Hematopoietic multipotent progenitor cell treated with erythropoietin and hydrocortisone succinate and interleukin-3 and kit ligand, for 17 days (in vitro differentiated cells): ENCODE data around the gene CLDN19.

Experiments
- DNase-seq: peaks from one replicate; pipeline ENCODE4 v3.0.0-alpha.2; 2015; ENCODE audit warnings: low spot score

Gene CLDN19

GRCh38 chr1:42700006-42700405, 40.0 kb downstream of the CLDN19 start:
- DNase-seq, result no peak

DNA sequence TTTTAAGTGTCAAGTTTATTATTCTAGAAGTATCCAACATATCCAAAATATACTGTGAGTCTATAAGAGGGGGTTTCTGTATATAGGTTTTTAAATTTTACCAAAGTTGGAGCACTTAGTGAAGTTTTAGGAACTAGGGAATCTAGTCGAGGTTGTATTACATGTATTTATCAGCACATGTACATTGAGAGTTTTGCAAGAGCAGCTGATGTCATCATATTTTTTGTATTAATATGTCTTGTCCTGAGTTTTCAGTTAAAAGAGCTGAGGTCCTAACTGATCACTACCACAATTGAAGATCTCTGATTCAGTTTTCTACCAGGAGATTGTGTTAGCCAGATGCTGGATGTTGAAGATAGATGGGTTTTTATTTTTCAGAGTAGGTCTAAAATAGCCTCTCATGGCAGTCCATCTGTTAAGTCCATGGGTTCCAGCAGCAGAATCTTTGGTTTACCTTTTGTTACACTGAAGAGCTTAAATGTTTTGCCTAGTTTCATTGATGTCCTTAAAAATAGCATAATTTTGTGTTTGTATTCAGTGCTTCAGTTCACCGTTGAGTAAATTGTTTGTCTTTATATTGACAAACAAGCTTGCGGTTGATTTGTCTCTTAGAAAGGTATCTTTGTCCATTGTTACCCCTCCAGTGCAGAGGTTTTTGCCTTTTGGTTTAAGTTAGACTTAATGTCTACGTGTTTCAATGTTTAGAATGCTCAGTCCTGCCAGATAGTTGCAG, 41.8 kb downstream of the CLDN19 start:
- no peak for DNase-seq

DNA sequence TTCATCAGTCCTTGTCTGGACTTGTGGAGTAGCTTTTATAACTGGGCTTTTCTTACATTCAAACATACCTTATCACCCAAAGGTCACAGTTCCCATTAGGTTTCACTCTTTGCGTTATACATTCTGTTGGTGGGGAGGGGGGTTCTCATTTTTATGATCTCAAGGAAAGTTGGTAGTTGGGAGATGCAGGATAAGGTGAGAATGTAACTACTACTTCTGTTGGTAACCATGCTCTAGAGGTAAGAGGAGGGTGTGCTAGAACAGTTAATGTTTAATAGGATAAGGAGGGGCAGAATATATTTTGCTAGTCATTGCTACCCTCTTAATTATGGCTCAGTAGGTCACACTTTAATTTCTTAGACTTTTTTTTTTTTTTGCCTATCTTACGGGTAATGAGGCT, 47.1 kb downstream of the CLDN19 start:
- no peak for DNase-seq

GRCh38 chr1:42692461-42692860, 47.6 kb downstream of the CLDN19 start:
- no peak for DNase-seq

GRCh38 chr1:42691157-42691498, 48.9 kb downstream of the CLDN19 start:
- no peak for DNase-seq

DNA sequence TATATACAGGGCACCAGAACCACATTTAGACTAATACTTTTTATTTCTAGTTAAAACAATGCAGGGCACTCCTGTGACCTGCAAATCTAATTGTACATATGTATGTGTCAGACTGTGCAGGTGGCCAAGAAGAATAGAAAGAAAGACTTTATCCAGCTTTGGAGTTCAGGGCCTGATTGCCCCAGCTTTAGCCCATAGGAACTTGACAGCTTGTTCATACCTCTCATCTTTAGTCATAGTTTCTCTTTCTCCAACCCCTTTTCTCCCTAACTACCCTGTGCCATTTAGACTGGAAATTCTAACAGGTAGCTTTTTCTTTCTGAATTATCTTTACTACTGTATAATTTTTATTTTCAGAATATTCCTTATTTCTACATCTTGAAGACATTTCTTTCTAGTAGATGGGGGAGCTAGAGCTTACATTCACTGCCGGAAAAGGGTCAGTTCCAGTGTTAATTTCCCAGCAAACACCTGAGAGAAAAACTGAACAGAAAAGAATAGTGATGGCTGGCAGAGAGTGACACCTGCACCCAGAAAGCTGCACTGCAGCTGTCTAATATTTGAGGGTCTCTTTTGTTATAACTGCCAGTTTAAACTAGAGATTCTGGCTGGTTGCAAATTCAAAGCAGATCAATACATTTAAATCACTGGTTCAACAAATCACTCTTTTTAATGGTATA, 49.4 kb downstream of the CLDN19 start:
- no peak for DNase-seq

DNA sequence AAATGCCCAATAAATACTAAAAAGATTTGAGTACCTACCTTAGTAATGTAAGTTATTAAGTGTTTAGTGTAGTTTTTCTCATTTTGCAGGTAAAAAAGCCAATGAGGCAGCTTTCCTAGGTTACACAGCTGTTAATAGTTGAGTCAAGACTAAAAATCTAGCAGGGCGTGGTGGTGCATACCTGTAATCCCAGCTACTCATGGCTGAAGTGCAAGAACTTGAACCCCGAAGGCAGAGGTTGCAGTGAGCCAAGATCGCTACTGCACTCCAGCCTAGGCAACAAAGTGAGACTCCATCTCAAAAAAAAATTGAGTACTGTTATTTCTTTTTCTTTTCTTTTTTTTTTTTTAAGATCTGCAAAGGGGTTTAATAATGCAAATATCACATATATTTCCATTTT, 50.1 kb downstream of the CLDN19 start:
- no peak for DNase-seq

DNA sequence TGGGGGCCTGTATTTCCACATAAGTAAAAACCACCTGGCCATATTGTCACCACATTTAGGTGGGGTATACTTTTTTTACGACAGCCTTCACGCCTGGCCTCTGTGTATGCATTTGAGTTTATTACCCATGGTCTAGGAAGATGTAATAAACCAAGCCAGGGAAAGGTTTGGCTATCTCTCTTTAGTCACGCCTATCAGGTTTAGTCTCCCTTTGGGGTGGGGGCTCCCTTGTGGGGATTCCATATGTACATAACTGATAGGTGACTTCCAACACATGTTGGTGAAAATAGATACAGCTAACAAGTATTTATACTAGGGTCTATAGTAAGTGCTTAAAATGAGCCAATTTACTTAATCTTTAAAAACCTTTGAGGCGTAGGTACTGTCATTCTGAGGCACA, 53.6 kb downstream of the CLDN19 start:
- DNase-seq, result peak; percentile 74

GRCh38 chr1:42684139-42684538, 55.9 kb downstream of the CLDN19 start:
- peak; percentile 66 for DNase-seq
